Astrocyte of the spinal cord (primary cell): ENCODE measurements around the gene FLNC.
A peak's percentile ranks its signal among the peaks of the same experiment; 100 is the strongest.

Source experiments
- DNase-seq: peaks from one replicate; pipeline ENCODE4 v3.0.0; 2011; ENCODE audit warnings: low read depth, low spot score
- H3K4me3 ChIP-seq: 2 replicates; pipeline ENCODE4 v1.5.1; 2011; ENCODE audit warnings: low read depth, mild to moderate bottlenecking, low read length, moderate library complexity
- in situ Hi-C: cut with HindIII; loops from 2 replicates; pipeline ENCODE4 v1.10.0; 2017; ENCODE audit warnings: low sequenced_read_pairs
- TF ChIP-seq, protein P1 (sequence below): IDR thresholded peaks from 2 replicates; pipeline ENCODE4 v1.5.1; 2012; ENCODE audit warnings: low read depth, mild to moderate bottlenecking, low read length, inconsistent platforms

The FLNC gene

DNA sequence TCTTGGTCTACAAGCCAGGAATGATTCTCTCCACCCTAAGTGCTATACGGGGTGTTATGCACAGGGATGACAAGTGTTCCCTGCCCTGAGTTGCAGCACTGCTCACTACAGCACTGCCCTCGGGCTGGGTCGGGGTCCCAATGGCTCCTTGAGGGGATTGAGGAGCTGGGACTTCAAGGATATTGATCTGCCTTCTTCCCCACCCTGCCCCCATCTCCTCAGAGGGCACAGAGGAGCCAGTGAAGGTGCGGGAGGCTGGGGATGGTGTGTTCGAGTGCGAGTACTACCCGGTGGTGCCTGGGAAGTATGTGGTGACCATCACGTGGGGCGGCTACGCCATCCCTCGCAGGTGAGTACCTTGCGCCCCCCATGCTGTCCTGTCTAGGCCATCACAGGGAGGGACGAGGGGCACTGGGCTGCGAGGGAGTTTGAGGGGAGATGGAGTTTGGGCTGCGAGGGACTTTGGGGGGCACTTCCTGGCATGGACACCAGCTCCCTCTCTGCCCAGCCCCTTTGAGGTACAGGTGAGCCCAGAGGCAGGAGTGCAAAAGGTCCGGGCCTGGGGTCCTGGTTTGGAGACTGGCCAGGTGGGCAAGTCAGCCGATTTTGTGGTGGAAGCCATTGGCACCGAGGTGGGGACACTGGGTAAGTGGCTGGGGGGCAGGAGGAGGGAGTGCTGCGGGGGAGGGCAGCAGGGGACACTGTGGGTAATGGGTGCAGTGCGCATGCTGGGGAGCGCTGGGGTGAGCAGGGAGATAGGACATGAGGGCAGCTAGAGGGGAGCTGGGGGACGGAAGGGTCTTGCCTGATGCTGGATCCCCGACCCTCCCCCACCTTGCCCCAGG, 10.3 kb downstream of the FLNC start:
- no peak overlapping the region for H3K4me3 ChIP-seq
- TF ChIP-seq, protein P1, sequence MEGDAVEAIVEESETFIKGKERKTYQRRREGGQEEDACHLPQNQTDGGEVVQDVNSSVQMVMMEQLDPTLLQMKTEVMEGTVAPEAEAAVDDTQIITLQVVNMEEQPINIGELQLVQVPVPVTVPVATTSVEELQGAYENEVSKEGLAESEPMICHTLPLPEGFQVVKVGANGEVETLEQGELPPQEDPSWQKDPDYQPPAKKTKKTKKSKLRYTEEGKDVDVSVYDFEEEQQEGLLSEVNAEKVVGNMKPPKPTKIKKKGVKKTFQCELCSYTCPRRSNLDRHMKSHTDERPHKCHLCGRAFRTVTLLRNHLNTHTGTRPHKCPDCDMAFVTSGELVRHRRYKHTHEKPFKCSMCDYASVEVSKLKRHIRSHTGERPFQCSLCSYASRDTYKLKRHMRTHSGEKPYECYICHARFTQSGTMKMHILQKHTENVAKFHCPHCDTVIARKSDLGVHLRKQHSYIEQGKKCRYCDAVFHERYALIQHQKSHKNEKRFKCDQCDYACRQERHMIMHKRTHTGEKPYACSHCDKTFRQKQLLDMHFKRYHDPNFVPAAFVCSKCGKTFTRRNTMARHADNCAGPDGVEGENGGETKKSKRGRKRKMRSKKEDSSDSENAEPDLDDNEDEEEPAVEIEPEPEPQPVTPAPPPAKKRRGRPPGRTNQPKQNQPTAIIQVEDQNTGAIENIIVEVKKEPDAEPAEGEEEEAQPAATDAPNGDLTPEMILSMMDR = no peak
- in situ Hi-C loops = no loop called here
- no peak for DNase-seq

DNA sequence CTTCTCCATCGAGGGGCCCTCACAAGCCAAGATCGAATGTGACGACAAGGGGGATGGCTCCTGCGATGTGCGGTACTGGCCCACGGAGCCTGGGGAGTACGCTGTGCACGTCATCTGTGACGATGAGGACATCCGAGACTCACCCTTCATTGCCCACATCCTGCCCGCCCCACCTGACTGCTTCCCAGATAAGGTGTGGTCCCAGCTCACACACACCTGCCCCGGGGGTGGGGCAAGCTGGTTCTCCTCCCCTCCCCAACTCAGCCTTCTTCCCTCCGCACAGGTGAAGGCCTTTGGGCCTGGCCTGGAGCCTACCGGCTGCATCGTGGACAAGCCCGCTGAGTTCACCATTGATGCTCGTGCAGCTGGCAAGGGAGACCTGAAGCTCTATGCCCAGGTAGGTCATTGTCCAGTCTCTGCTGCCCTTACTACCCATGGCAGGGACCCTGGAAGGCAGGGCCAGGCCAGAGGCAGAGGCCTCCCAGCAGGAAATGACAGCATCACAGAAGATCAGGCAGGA, 11.0 kb downstream of the FLNC start:
- no peak overlapping the region for H3K4me3 ChIP-seq
- TF ChIP-seq, protein P1 = no peak
- in situ Hi-C loops = no loop called here
- DNase-seq = no peak

DNA sequence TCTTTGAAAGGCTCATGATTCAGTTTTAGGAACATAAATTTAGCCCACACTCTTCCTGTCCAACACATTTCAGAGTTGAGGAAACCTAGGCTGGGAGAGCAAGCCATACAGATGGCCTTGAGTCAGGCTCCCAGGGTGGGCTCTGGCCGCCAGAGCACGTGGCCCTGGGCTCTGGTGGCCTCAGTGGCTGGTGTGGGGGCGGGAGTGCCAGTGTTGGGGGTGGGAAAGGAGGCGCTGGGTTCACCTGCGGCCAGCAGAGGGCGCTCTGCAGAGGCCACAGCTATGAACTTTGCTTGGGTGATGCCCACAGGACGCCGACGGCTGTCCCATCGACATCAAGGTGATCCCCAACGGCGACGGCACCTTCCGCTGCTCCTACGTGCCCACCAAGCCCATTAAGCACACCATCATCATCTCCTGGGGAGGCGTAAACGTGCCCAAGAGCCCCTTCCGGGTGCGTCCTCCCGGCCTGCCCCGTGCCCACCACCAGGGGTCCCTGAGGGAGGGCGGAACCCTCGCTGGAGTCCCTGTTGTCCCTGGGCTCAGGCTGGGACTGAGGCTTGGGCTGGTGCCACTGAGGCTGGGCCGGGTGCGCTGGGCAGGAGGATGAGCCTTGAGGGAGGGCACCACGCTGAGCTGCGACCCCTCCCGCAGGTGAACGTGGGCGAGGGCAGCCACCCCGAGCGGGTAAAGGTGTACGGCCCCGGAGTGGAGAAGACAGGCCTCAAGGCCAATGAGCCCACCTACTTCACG, 11.9 kb downstream of the FLNC start:
- in situ Hi-C loops = no loop called here
- TF ChIP-seq, protein P1 = peak; percentile 81
- no peak for DNase-seq
- no peak overlapping the region for H3K4me3 ChIP-seq

DNA sequence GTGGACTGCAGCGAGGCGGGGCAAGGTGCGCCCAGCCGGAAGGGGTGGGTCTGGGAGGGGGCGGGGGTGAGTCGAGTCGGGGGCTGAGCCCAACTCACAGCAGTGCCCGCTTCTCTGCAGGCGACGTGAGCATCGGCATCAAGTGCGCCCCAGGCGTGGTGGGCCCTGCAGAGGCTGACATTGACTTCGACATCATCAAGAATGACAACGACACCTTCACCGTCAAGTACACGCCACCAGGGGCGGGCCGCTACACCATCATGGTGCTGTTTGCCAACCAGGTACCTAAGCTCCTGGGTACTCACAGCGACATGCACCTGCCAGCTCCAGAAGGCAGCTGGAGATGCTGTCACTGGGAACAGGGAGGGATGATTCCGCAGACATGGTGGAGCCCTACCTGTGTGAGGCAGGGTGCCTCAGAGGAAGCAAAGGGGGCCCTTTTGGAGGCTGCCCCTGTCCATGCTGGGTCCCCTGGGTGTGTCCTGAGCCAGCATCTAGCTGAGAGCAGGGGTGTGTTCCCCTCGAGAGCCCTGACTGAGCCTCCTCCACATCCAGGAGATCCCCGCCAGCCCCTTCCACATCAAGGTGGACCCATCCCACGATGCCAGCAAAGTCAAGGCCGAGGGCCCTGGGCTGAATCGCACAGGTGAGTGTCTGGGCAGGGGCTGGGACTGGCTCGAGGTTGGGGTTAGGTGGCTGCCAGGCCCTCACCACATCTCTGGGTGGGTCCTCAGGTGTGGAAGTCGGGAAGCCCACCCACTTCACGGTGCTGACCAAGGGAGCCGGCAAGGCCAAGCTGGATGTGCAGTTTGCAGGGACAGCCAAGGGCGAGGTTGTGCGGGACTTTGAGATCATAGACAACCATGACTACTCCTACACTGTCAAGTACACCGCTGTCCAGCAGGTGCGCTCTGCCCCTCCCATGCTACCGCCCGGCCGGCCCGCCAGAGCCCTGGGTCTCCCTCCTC, 12.8 kb downstream of the FLNC start:
- DNase-seq = no peak
- no peak overlapping the region for H3K4me3 ChIP-seq
- TF ChIP-seq, protein P1 = no peak
- in situ Hi-C loops = no loop called here

DNA sequence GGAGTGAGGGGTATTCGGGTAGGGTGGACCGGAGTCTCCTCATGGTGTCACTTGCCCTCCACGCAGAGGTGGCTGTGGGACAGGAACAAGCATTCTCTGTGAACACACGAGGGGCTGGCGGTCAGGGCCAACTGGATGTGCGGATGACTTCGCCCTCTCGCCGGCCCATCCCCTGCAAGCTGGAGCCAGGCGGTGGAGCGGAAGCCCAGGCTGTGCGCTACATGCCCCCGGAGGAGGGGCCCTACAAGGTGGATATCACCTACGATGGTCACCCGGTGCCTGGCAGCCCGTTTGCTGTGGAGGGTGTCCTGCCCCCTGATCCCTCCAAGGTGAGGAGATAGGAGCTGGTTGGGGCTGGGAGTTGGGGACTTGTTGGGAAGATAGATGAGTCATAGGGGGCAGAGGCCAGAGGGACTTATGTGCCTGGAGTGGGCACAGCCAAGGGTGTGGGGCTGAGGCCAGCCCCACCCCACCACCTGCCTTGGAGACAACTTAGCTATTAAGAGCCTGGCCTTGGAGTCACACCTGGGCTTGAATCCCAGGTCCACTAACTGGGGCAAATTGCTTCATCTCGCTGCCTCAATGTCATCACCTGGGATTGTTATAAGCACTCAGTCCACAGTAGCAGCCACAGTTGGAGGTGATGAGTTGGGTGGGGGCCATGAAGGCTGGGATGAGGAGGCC, 13.9 kb downstream of the FLNC start:
- TF ChIP-seq, protein P1 = no peak

More for the DNA sequence above, 13.9 kb downstream of the FLNC start:
- no peak for DNase-seq
- H3K4me3 ChIP-seq = no peak overlapping the region
- in situ Hi-C loops = no loop called here
